22Rv1 (cell line): Measurements from ENCODE around the gene FLNA.

Experiments
- H3K27ac ChIP-seq: fragments of 450-650 bp; 2 replicates; pipeline ENCODE4 v1.5.1; 2017
- CTCF ChIP-seq: fragments of 450-650 bp; IDR thresholded peaks from 2 replicates; pipeline ENCODE4 v1.5.1; 2017; ENCODE audit warnings: mild to moderate bottlenecking
- ZFX ChIP-seq: fragments of 450-650 bp; IDR thresholded peaks from 2 replicates; pipeline ENCODE4 v1.6.1; 2017; ENCODE audit warnings: antibody characterized with exemption, borderline replicate concordance

The FLNA gene

GRCh38 chrX:154366666-154367055 lies 7.8 kb downstream of the FLNA start:
- TF ChIP-seq CTCF (no peak), ZFX (no peak)
- H3K27ac ChIP-seq: no peak overlapping the region

GRCh38 chrX:154365997-154366665 lies 8.3 kb downstream of the FLNA start:
- TF ChIP-seq ZFX: no peak
- TF ChIP-seq CTCF: no peak
- no peak overlapping the region for H3K27ac ChIP-seq

GRCh38 chrX:154365052-154365600 lies 9.3 kb downstream of the FLNA start:
- TF ChIP-seq CTCF (no peak), ZFX (no peak)
- H3K27ac ChIP-seq: no peak overlapping the region

GRCh38 chrX:154363706-154364439 lies 10.6 kb downstream of the FLNA start:
- TF ChIP-seq ZFX (no peak), CTCF (no peak)
- no peak overlapping the region for H3K27ac ChIP-seq

- no peak overlapping the region for H3K27ac ChIP-seq
- TF ChIP-seq CTCF: no peak
- TF ChIP-seq ZFX: no peak
Measured at GRCh38 chrX:154362085-154362742, 12.2 kb downstream of the FLNA start.

GRCh38 chrX:154360155-154360713 lies 14.2 kb downstream of the FLNA start:
- H3K27ac ChIP-seq: no peak overlapping the region
- TF ChIP-seq CTCF (no peak), ZFX (no peak)
